NOMO-1 treated with DMSO at 0.1 percent for 48 hours (cell line): ENCODE results near the gene PDP2.

Experiments
- DNase-seq: peaks from one replicate; lab custom pipeline; 2025; ENCODE audit not compliant: unreplicated experiment; lab: John Stamatoyannopoulos, UW

The PDP2 gene, protein sequence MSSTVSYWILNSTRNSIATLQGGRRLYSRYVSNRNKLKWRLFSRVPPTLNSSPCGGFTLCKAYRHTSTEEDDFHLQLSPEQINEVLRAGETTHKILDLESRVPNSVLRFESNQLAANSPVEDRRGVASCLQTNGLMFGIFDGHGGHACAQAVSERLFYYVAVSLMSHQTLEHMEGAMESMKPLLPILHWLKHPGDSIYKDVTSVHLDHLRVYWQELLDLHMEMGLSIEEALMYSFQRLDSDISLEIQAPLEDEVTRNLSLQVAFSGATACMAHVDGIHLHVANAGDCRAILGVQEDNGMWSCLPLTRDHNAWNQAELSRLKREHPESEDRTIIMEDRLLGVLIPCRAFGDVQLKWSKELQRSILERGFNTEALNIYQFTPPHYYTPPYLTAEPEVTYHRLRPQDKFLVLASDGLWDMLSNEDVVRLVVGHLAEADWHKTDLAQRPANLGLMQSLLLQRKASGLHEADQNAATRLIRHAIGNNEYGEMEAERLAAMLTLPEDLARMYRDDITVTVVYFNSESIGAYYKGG

DNA sequence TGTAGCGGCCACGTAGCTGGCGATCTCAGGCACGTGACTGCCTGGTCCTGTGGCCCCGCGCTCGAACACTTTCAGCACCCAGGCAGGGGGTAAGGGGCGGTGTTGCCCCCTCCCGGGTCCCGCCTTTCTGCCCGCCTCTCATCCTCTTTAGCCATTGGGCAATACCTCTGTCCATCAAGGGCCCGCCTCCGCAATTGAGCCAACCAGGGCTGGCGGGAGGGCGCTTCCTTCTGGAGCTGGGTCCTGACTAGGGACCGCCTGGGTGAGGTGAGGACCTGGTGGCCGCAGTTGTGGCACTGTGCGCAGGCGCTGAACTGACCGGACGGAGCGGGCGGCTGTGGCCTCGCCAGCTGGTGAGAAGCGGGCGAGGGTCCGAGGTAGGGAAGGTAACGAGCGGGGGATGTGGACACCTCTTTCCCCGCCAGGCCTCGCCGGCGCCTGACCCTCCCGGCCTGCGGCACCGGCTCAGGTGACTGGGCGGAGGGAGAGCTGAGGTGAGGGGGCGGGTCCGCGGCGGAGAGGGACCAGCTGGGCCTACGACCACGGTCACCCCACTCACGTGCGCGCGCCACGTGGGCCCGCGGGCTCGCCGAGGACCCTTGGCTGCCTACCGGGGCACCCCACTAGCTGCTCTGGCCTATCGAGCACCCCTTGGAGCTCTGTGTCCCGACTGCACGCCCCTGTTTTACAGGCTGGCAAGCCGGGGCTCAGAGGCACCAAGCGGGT lies at the start of gene PDP2:
Gene PDP2 (plus strand): TSS at position 228 of the 726 bp plus-strand sequence. CDS start 3,770 bp downstream, outside the sequence.
- peak; percentile 84 for DNase-seq

DNA sequence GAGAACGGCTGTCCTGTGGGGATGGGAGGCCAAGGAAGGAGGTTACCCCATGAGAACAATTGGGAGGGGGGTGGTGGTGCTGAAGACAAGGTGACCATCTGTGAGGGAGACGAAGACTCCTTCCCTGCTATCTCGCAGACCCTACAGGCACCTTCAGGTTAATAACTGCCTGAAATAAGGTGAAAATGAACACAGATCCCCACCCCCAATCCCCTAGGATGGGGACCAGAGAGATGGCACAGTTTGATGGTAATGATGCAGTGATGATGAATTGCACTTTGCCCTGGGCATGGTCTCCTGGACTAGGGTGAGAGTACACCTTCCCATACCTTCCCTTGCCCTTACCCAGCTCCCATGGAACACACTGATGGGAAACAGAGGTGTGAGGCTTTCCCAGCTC lies 48.1 kb upstream of the PDP2 start:
- no peak for DNase-seq

DNA sequence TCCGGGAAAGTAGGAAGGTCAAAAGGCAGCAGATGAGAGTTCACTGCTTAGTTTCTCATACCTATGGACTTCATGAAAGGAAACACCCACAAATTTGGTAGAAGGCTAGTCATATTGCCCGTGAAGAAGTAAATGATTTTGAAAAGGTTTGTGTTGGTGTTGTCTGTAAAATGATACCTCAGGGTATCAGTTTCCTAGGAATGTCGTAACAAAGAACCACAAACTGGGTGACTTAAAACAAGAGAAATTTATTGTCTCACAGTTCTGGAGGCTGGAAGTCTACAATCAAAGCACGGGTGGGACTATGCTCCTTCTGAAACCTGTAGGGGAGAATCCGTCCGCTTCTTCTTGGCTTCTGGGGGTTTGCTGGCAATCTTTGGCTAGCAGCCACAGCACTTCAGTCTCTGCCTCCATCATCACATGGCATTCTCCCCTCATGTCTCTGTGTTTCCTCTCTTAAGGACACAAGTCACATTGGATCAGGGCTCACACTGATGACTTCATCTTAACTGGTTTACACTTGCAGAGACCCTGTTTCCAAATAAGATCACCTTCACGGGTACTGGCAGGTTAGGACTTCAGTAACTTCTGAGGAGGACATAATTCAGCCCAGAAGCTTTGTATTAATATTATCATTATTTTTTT lies 47.5 kb upstream of the PDP2 start:
- no peak for DNase-seq

DNA sequence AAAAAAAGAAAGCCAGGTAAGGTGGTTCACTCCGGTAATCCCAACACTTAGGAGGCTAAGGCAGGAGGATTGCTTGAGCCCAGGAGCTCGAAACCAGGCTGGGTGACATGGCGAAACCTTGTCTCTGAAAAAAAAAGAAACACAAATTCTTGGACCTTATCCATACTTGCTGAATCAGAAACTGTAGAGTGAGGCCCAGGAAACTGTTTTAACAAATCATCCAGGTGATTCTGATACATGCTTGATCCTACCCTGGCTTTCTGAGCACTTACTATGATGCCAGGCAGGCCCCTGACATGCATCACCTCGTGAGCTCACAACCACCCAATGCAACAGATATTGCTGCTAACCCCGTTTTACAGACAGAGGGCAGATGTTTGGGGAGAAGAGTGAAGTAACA lies 45.6 kb upstream of the PDP2 start:
- no peak for DNase-seq

DNA sequence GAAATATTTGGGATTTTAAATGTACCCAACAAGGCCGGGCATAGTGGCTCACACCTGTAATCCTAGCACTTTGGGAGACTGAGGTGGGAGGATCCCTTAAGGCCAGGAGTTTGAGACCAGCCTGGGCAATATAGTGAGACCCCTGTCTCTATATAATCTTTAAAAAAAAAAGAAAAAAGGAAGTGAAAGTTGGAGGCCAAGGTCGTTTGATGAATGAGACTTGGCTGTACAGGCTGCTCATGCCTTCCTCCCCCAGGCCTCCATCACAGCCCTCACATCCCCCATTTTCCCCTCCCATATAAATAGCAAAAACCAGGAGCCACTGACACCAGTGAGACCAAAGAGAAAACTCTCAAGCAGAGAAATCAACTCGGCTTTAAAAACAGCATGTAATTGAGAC lies 39.4 kb upstream of the PDP2 start:
- peak; percentile 11 for DNase-seq

DNA sequence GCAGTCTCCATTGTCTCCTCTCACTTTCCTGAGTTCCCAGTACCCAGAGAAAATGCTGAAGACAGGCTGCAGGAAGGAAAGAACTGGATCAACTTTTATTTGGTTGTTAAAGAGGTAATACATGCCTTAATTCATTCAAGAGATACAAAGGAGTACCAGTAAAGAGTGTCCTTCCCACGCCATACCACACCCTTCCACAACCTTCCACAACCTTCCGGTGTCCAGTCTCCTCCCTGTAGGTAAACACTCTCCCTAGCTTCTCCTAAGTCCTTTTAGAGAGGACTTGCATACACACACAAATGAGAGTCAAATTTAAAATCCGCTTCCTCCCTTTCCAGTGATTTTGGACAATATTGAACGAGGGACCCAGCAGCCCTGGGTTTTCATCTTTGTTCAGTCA lies 38.9 kb upstream of the PDP2 start:
- DNase-seq = no peak

DNA sequence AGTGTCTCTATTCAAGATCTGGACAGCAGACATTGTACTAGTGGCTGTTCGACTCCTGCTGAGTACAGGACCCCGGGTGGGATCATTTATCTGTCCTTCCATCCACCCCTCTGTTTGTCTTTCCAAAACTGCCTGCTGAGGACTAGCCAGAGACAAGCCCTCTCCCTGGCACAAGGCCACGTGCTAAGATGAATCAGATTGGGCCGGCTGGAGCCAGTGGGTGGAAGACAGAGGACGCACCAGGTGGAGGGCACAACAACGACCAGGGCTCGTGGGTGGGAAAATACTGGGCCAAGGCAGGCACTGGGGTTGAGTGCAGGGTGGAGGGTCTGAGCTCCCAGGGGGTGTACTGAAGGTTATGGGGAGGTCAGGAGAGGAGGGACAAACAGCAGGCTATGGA lies 37.5 kb upstream of the PDP2 start:
- no peak for DNase-seq

DNA sequence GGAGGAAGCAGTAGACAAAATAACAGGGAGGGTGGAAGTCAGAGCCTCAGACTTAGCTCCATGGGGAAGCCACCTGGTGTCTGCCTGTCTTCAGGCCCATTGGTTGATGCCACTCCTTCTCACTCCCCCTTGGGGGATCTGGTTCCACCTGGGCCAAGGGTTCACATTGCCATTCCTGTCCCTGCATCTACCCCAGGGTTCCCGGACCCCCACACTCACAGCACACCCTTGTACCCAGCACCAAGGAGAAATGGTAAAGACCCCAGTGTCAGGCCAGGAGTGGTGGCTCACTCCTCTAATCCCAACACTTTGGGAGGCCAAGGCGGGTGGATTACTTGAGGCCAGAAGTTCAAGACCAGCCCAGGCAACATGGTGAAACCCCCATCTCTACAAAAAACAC lies 37.1 kb upstream of the PDP2 start:
- DNase-seq = no peak

DNA sequence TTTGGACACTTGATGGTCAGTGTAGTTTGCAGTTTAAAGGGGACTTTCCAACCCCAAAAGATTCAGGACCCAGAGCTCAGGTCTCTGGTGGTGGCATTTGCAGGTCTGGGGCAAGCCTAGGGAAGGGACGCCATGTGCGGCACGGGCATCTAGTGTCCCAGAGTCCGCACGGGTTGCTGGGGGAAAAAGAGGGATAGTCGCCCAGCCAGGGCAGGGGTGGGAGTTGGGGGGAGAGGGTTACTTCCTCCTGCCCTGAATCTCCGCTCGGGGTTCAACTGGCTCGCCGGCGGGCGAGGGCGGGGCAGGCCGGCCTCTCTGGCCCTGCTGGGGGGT lies 36.3 kb upstream of the PDP2 start:
- DNase-seq = no peak

DNA sequence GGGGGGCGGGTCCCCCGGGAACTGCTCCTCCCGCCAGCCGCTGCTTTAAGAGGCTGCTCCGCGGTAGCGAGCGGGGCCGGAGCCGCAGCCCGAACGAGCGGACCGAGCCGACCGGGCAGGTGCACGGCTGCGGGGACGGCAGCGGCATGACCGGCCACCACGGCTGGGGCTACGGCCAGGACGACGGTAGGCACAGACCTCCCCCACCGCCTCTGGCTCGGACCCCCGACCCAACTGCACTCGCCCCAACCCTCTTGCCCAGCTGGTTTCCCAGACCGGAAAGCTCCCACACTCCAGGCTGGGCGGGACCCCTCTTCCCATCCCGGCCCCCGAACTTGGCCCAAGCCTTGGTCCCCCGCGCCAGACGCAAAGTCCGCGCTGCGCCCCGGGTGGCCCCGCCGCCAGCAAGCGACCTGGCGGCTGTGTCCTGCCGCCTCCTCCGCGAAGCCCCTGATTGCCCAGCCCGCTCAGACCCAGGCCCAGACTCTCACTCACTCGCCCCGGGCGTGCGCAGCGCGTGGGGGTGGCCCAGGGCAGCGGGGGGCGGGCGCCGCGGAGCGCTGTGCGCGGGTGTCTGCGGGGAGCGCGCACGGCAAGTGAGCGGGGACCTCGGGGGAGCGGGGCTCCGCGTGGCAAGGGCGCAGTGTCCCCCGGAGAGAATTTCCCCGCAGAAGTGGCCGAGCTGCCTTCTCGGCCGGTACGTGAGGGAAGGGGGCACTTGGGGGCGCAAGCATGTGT lies 35.8 kb upstream of the PDP2 start, which contains the start of gene CA7:
Gene CA7 (plus strand): TSS at position 73 of the 738 bp plus-strand sequence. CDS start 74 bp downstream, at position 147.
- no peak for DNase-seq

DNA sequence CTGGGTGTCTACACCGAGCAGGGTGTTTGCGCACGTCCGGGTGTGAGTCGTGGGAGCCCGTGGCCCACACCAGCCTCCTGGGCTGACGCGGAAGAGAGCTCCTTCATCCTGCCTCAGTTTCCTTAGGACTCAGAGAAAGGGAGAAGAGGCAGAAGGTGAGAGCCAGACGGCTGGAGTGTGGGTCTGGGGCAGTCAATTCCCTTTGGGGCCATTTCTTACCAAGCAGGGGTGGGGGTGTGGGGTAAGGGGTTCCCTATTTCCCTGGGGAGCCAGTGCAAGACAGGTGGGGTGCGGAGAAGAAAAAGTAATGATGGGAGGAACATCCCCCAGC lies 35.3 kb upstream of the PDP2 start:
- no peak for DNase-seq

DNA sequence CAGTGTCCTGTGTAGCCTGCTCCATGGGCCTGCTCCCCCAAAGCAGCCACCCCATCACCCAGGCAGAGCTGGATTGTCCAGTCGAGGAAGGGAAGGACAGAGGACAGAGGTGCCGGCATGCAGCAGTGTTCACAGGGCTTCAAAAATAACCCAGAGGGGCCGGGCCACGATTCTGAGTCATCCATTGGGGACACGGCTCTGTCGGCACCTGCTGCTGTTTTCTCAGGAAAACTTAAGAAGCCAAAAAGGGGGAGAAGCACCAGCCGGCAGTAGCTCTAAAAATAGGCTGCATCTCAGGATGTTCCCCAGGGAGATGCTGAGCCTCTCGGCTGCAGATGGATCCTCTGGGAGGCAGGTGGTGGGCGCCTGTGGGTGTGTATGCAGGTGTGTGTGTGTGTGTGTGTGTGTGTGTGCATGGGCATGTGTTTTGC lies 34.5 kb upstream of the PDP2 start:
- DNase-seq = no peak

DNA sequence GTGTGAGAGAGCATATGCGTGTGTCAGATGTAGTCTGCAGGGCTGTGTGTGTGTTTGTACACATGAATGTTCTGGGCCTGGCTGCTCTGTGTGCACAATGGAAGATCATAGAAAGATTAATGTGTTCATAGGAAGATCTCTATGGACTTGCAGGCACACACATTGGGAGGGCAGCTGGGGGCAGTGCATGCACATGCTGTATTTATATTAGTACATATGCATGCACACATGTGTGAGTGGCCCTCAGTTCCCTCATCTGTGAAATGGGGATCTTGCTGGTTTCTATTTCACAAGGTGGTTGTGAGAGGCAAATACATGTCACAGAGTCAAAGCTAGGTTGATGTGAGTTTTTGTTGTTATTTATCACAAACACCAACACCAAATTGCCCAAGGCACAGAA lies 34.0 kb upstream of the PDP2 start:
- DNase-seq = no peak

DNA sequence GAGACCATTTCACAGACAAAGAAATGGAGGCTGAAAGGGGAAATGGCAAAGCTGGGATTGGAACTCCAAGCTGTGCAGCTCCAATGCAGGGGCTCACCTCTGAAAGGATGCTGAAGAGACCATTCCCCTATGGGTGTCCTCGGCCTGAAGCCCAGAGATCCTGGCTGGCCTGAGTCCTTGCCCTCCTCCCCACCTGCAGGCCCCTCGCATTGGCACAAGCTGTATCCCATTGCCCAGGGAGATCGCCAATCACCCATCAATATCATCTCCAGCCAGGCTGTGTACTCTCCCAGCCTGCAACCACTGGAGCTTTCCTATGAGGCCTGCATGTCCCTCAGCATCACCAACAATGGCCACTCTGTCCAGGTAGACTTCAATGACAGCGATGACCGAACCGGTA lies 33.5 kb upstream of the PDP2 start:
- no peak for DNase-seq

DNA sequence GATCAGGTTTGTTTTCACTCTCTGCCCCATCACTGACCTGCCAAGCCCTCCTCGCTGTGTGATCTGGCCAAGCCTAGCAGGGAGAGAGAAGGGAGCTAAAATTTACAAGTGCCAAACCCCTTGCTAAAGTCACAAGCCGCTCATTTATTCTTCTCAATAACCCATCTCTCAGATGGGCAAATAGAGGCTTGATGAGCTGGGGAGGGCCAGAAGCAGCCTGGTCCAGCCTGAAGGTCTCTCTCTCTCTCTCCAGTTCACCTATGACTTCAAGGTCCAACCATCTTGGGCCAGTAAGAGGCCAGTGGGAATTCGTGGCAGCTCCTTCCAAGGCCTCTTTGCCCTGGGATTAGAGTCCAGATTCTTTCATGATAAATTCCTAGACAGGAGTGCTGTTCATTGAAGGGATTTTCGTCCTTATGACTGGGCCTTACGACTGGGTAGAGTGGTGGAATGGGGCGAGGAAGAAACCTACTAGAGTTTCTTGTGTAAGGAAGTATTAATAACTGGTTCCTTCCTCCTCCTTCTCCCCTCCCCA lies 32.7 kb upstream of the PDP2 start:
- no peak for DNase-seq

DNA sequence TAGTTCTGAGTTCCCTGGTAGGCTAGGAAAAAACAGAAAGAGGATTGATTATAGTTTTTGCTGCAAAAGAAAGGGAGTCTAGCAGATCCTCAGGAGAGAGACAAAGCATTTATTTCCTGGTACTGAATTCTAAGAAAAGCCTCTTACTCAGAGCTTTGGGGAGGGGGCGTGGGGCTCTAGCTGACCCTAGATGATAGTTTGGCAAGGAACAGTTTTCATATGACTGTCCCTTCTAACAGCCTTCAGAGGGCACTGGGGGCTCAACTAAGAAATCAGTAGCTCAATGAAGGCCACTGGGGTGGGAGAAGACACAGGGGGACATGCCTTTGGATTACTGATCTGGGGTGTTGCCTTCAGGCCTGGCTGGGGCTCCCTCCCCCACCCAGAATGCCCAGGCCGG lies 32.1 kb upstream of the PDP2 start:
- DNase-seq = no peak

DNA sequence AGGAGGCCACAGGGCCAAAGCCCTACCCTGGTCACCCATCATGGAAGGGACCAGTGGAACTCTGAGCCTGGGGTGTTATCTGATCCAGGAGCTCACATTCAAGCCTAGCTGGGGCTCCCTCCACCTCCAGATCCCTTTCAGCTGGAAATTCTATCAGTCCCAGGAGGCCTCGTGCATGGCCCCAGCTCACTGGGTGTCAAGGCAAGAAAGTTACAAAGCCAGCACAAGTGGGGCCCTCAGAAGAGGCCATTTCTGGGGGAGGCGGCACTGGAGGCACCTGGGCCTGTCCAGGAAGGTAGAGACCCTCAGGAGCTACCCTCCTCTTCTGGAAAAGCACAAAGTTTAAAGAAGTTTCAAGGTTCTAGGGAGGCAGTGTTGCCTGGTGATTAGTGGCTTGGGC lies 31.3 kb upstream of the PDP2 start:
- DNase-seq = no peak

DNA sequence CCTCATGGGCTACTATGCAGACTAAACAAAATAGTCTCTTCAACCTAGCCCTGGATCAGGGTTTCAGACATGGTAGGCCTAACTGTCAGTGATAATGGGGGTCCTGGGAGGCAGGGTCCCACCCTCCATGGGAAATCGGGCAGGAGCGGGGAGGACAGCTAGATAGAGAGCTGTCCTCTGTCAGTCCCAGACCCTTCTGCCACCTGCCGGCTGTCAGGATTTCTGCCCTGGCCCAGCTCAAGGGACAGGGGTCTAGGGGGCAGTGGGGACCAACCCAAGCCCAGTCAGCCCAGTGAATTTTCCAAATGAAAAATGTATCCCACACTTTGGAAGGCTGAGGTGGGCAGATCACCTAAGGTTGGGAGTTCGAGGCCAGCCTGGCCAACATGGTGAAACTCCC lies 30.8 kb upstream of the PDP2 start:
- DNase-seq = no peak

DNA sequence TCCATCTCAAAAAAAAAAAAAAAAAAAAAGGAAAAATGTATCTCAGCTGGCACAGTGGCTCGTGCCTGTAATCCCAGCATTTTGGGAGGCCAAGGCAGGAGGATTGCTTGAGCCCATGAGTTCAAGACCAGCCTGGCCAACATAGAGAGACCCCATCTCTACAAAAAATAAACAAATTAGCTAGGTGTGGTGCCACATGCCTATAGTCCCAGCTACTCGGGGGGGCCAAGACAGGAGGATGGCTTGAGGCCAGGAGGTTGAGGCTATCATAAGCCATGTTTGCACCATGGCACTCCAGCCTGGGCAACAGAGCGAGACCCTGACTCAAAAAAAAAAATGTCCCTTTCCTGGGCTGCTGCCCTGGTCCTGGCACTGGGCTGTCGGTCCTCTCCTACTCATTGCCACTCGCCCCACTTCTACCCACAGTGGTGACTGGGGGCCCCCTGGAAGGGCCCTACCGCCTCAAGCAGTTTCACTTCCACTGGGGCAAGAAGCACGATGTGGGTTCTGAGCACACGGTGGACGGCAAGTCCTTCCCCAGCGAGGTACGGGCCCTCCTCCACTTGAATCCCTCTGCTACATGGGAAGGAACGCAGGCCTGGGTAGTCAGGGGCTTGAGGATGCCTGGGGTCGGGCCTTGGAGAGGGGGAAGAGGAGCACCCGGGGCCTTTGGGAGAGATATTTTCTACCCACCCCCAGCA lies 30.1 kb upstream of the PDP2 start:
- DNase-seq = peak; percentile 62
